Measurements from ENCODE around the gene BSND. TPM values are rescaled to one million over a fixed set of nuclear protein-coding genes. Genes with fewer than 3 reads are reported as not detected.

BSND gene
- total RNA-seq, 1 experiment from 2014 or later = 0.42 TPM

DNA sequence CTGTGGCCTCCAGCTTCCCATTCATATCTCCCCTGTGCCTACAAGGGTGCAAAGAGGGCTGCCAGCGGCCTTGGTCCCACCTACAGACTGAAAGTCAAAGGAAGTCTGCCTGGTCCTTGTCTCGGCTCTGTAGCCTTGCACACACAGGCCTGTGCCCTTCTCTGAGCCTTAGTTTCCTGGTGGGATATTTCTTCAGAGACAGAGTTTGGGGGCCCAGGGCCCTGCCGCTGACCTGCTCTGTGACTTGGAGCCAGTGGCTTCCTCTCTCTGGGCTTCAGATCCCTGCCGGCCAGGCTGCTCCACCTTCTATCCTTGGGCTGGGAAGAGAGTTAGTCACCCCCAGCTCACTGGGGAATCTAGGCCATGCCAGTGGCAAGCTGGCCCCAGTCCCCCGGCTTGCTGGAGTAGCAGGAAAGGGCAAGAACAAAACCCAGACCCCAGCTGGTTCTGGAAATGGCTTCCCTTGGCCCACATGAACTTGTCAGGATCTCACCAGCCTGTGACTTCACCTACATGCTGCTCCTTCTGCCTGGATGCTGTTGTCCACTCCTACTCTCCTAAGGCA is 19.3 kb upstream of the BSND start:
- no peaks in the 10 kb centered on the region for H3K9me3 Mint-ChIP-seq
- DNase-seq (ENCODE audit: low spot score) = no peak
- no peak for ATAC-seq
- H3K27me3 Mint-ChIP-seq (ENCODE audit: low read depth) = peaks cover 31% of the 10 kb centered on the region
- H3K36me3 Mint-ChIP-seq = no peaks in the 10 kb centered on the region
- ChIA-PET POLR2A (no interaction called here), CTCF (interaction anchor here (1.0 to 4.3 kb wide), 4 partner anchors 29 to 43 kb away, joined by 5 to 27 read pairs (median 20); no protein-coding TSS in a partner anchor)
- TF ChIP-seq SMAD4 (CRISPR knock-in tag; IDR thresholded peaks at IDR 0.05) = no peak
- no peak for TF ChIP-seq HMGA2 (CRISPR knock-in tag; IDR thresholded peaks at IDR 0.05)
- no peak for TF ChIP-seq NR2C2 (CRISPR knock-in tag; IDR thresholded peaks at IDR 0.05)
- TF ChIP-seq ZNF416 (CRISPR knock-in tag; IDR thresholded peaks at IDR 0.05) = no peak
- TF ChIP-seq, protein P1, sequence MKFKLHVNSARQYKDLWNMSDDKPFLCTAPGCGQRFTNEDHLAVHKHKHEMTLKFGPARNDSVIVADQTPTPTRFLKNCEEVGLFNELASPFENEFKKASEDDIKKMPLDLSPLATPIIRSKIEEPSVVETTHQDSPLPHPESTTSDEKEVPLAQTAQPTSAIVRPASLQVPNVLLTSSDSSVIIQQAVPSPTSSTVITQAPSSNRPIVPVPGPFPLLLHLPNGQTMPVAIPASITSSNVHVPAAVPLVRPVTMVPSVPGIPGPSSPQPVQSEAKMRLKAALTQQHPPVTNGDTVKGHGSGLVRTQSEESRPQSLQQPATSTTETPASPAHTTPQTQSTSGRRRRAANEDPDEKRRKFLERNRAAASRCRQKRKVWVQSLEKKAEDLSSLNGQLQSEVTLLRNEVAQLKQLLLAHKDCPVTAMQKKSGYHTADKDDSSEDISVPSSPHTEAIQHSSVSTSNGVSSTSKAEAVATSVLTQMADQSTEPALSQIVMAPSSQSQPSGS (CRISPR knock-in tag; IDR thresholded peaks at IDR 0.05; ENCODE audit: borderline replicate concordance, low read depth) = no peak
- TF ChIP-seq, protein P2, sequence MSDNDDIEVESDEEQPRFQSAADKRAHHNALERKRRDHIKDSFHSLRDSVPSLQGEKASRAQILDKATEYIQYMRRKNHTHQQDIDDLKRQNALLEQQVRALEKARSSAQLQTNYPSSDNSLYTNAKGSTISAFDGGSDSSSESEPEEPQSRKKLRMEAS (CRISPR knock-in tag; IDR thresholded peaks at IDR 0.05) = no peak
- TF ChIP-seq, protein P3, sequence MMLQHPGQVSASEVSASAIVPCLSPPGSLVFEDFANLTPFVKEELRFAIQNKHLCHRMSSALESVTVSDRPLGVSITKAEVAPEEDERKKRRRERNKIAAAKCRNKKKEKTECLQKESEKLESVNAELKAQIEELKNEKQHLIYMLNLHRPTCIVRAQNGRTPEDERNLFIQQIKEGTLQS (CRISPR knock-in tag; conservative IDR thresholded peaks at IDR 0.05) = no peak
- no peak for TF ChIP-seq FOXK1 (CRISPR knock-in tag; IDR thresholded peaks at IDR 0.05)
- peaks cover 26% of the 10 kb centered on the region for H3K4me1 Mint-ChIP-seq
- H3K27ac Mint-ChIP-seq = no peak overlapping the region
- H3K4me3 Mint-ChIP-seq = peak overlapping the region; percentile 55

DNA sequence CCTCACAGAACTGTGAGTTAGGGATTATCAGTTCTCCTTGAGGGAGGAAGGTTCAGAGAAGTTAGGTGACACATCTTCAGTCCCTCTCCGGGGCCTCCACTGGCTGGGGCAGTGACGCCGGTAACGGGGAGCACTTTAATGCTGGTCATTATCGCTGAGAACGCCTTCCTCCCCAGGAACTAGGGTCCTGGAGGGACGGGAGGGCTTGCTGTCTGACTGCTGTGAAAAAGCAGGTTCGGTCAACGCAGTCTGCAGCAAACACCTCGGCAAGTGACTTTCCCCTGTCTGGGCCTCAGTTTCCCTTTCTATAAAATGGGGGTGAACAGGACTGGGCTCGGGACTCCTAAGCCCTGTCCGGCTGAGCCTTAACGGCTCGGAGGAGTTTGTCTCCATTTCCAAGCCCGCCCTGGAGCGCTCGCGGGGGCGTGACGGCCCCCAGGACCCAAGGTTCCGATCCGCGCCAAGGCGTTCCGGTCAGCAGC is 18.6 kb upstream of the BSND start:
- peaks cover 31% of the 10 kb centered on the region for H3K27me3 Mint-ChIP-seq (ENCODE audit: low read depth)
- CTCF ChIA-PET = interaction anchor here (0.6 to 4.3 kb wide), 6 partner anchors 10 to 42 kb away, joined by 3 to 27 read pairs (median 4); no protein-coding TSS in a partner anchor
- POLR2A ChIA-PET = no interaction called here
- TF ChIP-seq, protein P4, sequence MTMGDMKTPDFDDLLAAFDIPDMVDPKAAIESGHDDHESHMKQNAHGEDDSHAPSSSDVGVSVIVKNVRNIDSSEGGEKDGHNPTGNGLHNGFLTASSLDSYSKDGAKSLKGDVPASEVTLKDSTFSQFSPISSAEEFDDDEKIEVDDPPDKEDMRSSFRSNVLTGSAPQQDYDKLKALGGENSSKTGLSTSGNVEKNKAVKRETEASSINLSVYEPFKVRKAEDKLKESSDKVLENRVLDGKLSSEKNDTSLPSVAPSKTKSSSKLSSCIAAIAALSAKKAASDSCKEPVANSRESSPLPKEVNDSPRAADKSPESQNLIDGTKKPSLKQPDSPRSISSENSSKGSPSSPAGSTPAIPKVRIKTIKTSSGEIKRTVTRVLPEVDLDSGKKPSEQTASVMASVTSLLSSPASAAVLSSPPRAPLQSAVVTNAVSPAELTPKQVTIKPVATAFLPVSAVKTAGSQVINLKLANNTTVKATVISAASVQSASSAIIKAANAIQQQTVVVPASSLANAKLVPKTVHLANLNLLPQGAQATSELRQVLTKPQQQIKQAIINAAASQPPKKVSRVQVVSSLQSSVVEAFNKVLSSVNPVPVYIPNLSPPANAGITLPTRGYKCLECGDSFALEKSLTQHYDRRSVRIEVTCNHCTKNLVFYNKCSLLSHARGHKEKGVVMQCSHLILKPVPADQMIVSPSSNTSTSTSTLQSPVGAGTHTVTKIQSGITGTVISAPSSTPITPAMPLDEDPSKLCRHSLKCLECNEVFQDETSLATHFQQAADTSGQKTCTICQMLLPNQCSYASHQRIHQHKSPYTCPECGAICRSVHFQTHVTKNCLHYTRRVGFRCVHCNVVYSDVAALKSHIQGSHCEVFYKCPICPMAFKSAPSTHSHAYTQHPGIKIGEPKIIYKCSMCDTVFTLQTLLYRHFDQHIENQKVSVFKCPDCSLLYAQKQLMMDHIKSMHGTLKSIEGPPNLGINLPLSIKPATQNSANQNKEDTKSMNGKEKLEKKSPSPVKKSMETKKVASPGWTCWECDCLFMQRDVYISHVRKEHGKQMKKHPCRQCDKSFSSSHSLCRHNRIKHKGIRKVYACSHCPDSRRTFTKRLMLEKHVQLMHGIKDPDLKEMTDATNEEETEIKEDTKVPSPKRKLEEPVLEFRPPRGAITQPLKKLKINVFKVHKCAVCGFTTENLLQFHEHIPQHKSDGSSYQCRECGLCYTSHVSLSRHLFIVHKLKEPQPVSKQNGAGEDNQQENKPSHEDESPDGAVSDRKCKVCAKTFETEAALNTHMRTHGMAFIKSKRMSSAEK (CRISPR knock-in tag; IDR thresholded peaks at IDR 0.05; ENCODE audit: borderline replicate concordance) = no peak
- TF ChIP-seq KAT7 (CRISPR knock-in tag; IDR thresholded peaks at IDR 0.05; ENCODE audit: borderline replicate concordance) (no peak), GTF2I (CRISPR knock-in tag; conservative IDR thresholded peaks at IDR 0.05) (0 out of 2 replicates have a peak, but pooled peaks have one; percentile 54)
- H3K9me3 Mint-ChIP-seq = no peaks in the 10 kb centered on the region
- H3K4me1 Mint-ChIP-seq = peaks cover 26% of the 10 kb centered on the region
- peak overlapping the region; percentile 55 for H3K4me3 Mint-ChIP-seq
- no peaks in the 10 kb centered on the region for H3K36me3 Mint-ChIP-seq
- no peak overlapping the region for H3K27ac Mint-ChIP-seq
- no peak for DNase-seq (ENCODE audit: low spot score)
- no peak for ATAC-seq

DNA sequence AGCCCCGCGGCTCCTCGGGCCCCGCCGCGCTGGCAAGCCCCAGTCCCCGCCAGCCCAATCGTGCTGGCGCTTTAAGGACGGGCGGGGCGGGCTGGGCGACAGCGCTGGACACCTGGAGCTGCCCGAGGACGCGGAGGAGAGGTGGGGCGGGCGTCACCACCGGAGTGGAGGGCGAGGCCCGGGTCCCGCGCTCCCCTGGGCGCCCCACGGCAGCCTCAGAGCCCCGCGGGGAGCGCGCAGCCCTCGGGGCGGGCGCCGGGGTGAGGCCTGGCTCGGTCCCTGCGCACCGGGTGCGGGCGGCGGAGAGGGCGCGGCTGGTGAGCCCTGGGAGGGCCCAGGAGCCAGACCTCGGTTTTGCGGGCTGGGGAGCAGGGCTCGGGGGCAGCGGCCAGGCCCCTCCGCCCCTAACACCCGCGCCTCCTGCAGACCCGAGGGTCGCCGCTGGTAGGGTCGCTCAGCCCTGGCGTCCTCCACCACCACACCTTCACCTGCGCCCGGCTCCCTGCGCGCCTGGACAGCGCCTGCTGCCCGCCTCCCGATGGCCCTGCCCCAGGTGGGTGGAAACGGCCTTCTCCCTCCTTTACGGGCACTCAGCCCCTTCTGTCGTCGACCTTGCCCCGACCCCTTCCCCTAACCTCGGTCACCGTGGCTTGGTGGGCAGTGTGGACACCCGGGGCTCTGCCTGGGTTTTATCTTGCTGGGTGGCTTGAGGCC is 18.0 kb upstream of the BSND start, which contains the start of gene TMEM61:
TSS of gene TMEM61 (plus strand) at position 101 of the 714 bp plus-strand sequence. CDS start at position 539, 438 bp downstream.
- H3K9me3 Mint-ChIP-seq = no peaks in the 10 kb centered on the region
- H3K27me3 Mint-ChIP-seq (ENCODE audit: low read depth) = peaks cover 31% of the 10 kb centered on the region
- POLR2A ChIA-PET = no interaction called here
- no peak within 1 kb of the TSS for H3K27ac Mint-ChIP-seq
- peak within 1 kb of the TSS; percentile 65 for H3K4me3 Mint-ChIP-seq
- peak; percentile 38 for DNase-seq (ENCODE audit: low spot score)
- H3K4me1 Mint-ChIP-seq = peaks cover 24% of the 10 kb centered on the region
- CTCF ChIA-PET = interaction anchor here (0.6 to 4.3 kb wide), 6 partner anchors 9 to 41 kb away, joined by 3 to 27 read pairs (median 4); no protein-coding TSS in a partner anchor
- no peaks in the 10 kb centered on the region for H3K36me3 Mint-ChIP-seq
- ATAC-seq = peak; percentile 63
- TF ChIP-seq, protein P5, sequence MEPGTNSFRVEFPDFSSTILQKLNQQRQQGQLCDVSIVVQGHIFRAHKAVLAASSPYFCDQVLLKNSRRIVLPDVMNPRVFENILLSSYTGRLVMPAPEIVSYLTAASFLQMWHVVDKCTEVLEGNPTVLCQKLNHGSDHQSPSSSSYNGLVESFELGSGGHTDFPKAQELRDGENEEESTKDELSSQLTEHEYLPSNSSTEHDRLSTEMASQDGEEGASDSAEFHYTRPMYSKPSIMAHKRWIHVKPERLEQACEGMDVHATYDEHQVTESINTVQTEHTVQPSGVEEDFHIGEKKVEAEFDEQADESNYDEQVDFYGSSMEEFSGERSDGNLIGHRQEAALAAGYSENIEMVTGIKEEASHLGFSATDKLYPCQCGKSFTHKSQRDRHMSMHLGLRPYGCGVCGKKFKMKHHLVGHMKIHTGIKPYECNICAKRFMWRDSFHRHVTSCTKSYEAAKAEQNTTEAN (CRISPR knock-in tag; IDR thresholded peaks at IDR 0.05) = no peak
- no peak for TF ChIP-seq TCF7 (CRISPR knock-in tag; IDR thresholded peaks at IDR 0.05; ENCODE audit: low read depth)
- TF ChIP-seq ZNF138 (CRISPR knock-in tag; conservative IDR thresholded peaks at IDR 0.05) = no peak
- TF ChIP-seq, protein P4 (CRISPR knock-in tag; IDR thresholded peaks at IDR 0.05; ENCODE audit: borderline replicate concordance) = no peak
- TF ChIP-seq ZNF423 (CRISPR knock-in tag; IDR thresholded peaks at IDR 0.05) = peak; percentile 23; the same call in 1 of the 2 replicates
- TF ChIP-seq OVOL2 (CRISPR knock-in tag; IDR thresholded peaks at IDR 0.05; ENCODE audit: borderline replicate concordance) = no peak
- no peak for TF ChIP-seq CBFB (CRISPR knock-in tag; IDR thresholded peaks at IDR 0.05; ENCODE audit: low read depth)
- no peak for TF ChIP-seq ZBTB21 (CRISPR knock-in tag; IDR thresholded peaks at IDR 0.05; ENCODE audit: borderline replicate concordance)
